K562 (cell line): Measurements from ENCODE around the gene NRP2. TPM values are rescaled to one million over a fixed set of nuclear protein-coding genes. Genes with fewer than 3 reads are reported as not detected.

Experiments
- ATAC-seq: fragments of 200-7000 bp; cut with Tn5 transposase; 3 replicates; pipeline ENCODE4 v1.9.1; 2020; ENCODE audit warnings: moderate library complexity
- BruUV-seq: library from RNA; stranded (reverse); fragments of 400-500 nt; replicated peaks from 2 replicates; lab custom pipeline; 2021; lab: Mats Ljungman, UMichigan
- CTCF ChIA-PET: fragments of 300-600 bp; formaldehyde crosslinking; extraction: SDS; loops from one replicate; lab custom pipeline; 2021; ENCODE audit warnings: low intra/inter-chr PET ratio; lab: Yijun Ruan, JAX
- POLR2A ChIA-PET: fragments of 300-600, 350-650 bp; sonication (Branson Sonifier 250); formaldehyde crosslinking; extraction: SDS; loops from one replicate; lab custom pipeline; 2021; ENCODE audit warnings: antibody characterized with exemption, inconsistent platforms; lab: Yijun Ruan, JAX
- DNase-seq, 4 experiments: peaks; one replicate each; pipeline versions ENCODE4 v3.0.0 to v3.0.0-alpha.2; 2011 to 2018; ENCODE audit warnings: low spot score in 3 of 4, mixed read lengths in 3 of 4; ENCODE audit errors: extremely low read depth in 1 of 4
- FAIRE-seq: peaks from 2 replicates; lab custom pipeline; 2011; peaks lifted over from hg19 to GRCh38; lab: Jason Lieb, UNC
- H2AFZ ChIP-seq: 2 replicates; pipeline ENCODE4 v1.6.0; 2011; ENCODE audit warnings: low read depth, low read length, control low read depth, inconsistent platforms
- H3K27ac ChIP-seq: fragments of 200-600 bp; 3 replicates; pipeline ENCODE4 v1.8.0; 2011; ENCODE audit warnings: low read depth, mild to moderate bottlenecking, control low read depth, inconsistent platforms, low read length, moderate library complexity, mixed read lengths; ENCODE audit errors: extremely low read depth
- H3K27me3 ChIP-seq, 2 experiments: fragments of 300-600 bp in 1 of 2; 2 replicates in 1 of 2; 3 replicates in 1 of 2; pipeline versions ENCODE4 v1.6.0 to v1.8.0; 2011; ENCODE audit warnings: inconsistent platforms in 2 of 2, low read length in 2 of 2, mild to moderate bottlenecking in 1 of 2, mixed read lengths in 1 of 2, moderate library complexity in 1 of 2; ENCODE audit not compliant: control insufficient read depth in 2 of 2, insufficient read depth in 2 of 2
- H3K36me3 ChIP-seq: fragments of 300-600 bp; 3 replicates; pipeline ENCODE4 v1.8.0; 2011; ENCODE audit warnings: mild to moderate bottlenecking, low read length, inconsistent platforms; ENCODE audit not compliant: control insufficient read depth, insufficient read depth
- H3K4me1 ChIP-seq, 2 experiments: fragments of 200-600 bp in 1 of 2; replicated peaks in 1 of 2; 2 replicates in 1 of 2; 3 replicates in 1 of 2; pipeline versions ENCODE4 v1.5.1 to v1.8.0; 2011; ENCODE audit warnings: inconsistent platforms in 2 of 2, low read length in 2 of 2, mild to moderate bottlenecking in 1 of 2, mixed read lengths in 1 of 2, moderate library complexity in 1 of 2; ENCODE audit not compliant: control insufficient read depth in 2 of 2, insufficient read depth in 2 of 2
- H3K4me2 ChIP-seq: 2 replicates; pipeline ENCODE4 v1.6.1; 2011; ENCODE audit warnings: low read length, control low read depth, inconsistent platforms, mixed read lengths; ENCODE audit not compliant: insufficient read depth
- H3K4me3 ChIP-seq: fragments of 200-600 bp; sonication (generic), shearing (Covaris generic); 2 replicates; pipeline ENCODE4 v1.5.1; 2016; ENCODE audit warnings: control low read depth, inconsistent platforms
- H3K79me2 ChIP-seq: fragments of 200-600 bp; 3 replicates; pipeline ENCODE4 v1.8.0; 2011; ENCODE audit warnings: low read length, inconsistent platforms; ENCODE audit not compliant: control insufficient read depth, insufficient read depth
- H3K9ac ChIP-seq, 2 experiments: 2 replicates each; pipeline versions ENCODE4 v1.6.0 to v1.6.1; 2011; ENCODE audit warnings: low read depth in 2 of 2, low read length in 2 of 2, control low read depth in 1 of 2, inconsistent platforms in 1 of 2, mild to moderate bottlenecking in 1 of 2, mixed read lengths in 1 of 2; ENCODE audit not compliant: insufficient read depth in 1 of 2
- H3K9me1 ChIP-seq: one replicate; pipeline ENCODE4 v1.6.0; 2011; ENCODE audit warnings: inconsistent platforms, mild to moderate bottlenecking, low read length, moderate library complexity; ENCODE audit not compliant: control insufficient read depth, insufficient read depth
- H3K9me3 ChIP-seq: replicated peaks from 2 replicates; pipeline ENCODE4 v1.5.1; 2011; ENCODE audit warnings: low read depth, low read length, inconsistent platforms; ENCODE audit not compliant: control insufficient read depth, insufficient read depth
- H4K20me1 ChIP-seq: replicated peaks from 2 replicates; pipeline ENCODE4 v1.6.1; 2011; ENCODE audit warnings: low read length, inconsistent platforms, mixed read lengths; ENCODE audit not compliant: control insufficient read depth, insufficient read depth
- CGGBP1 ChIP-seq: fragments of 250-450 bp; sonication (Bioruptor Pico); IDR thresholded peaks from 2 replicates; pipeline ENCODE4 v1.9.0; 2021; ENCODE audit warnings: mild to moderate bottlenecking
- DIDO1 ChIP-seq: fragments of 450-650 bp; IDR thresholded peaks from 2 replicates; pipeline ENCODE4 v1.6.1; 2016; ENCODE audit warnings: low read depth, missing biosample characterization, missing genetic modification characterization
- EHMT2 ChIP-seq: fragments of 450-650 bp; IDR thresholded peaks from 2 replicates; pipeline ENCODE4 v1.6.1; 2018; ENCODE audit warnings: antibody characterized with exemption
- FOXK2 ChIP-seq, 2 experiments: fragments of 450-650 bp; IDR thresholded peaks in 1 of 2; conservative IDR thresholded peaks in 1 of 2; 2 replicates each; pipeline ENCODE4 v1.6.1; 2016; ENCODE audit warnings: low read depth in 2 of 2, mild to moderate bottlenecking in 1 of 2
- HNRNPH1 ChIP-seq: fragments of 200-400 bp; formaldehyde crosslinking; optimal IDR thresholded peaks from 2 replicates; pipeline ENCODE3; 2017; ENCODE audit warnings: low read depth, mild to moderate bottlenecking, low read length, moderate library complexity
- KAT7 ChIP-seq: sonication (generic); formaldehyde crosslinking; IDR thresholded peaks from 2 replicates; pipeline ENCODE4 v1.8.0; 2022; ENCODE audit warnings: missing genetic modification reagents, mild to moderate bottlenecking, borderline replicate concordance
- NEUROD1 ChIP-seq: fragments of 150-350 bp; IDR thresholded peaks from 2 replicates; pipeline ENCODE4 v1.6.1; 2014; ENCODE audit warnings: borderline replicate concordance, low read length, low read depth; ENCODE audit not compliant: partially characterized antibody
- NFIC ChIP-seq: fragments of 450-650 bp; IDR thresholded peaks from 2 replicates; pipeline ENCODE4 v1.6.1; 2017; ENCODE audit warnings: mild to moderate bottlenecking, inconsistent platforms
- NRF1 ChIP-seq, 2 experiments: fragments of 450-650 bp; IDR thresholded peaks in 1 of 2; conservative IDR thresholded peaks in 1 of 2; 2 replicates each; pipeline ENCODE4 v1.6.1; 2014; ENCODE audit warnings: mild to moderate bottlenecking in 2 of 2
- PRMT5 ChIP-seq: sonication (generic); formaldehyde crosslinking; IDR thresholded peaks from 2 replicates; pipeline ENCODE4 v1.5.0; 2020; ENCODE audit warnings: missing genetic modification reagents
- RBM14 ChIP-seq: fragments of 200-400 bp; formaldehyde crosslinking; IDR thresholded peaks from 2 replicates; pipeline ENCODE4 v1.6.1; 2018; ENCODE audit warnings: low read depth, mild to moderate bottlenecking, low read length, moderate library complexity, borderline replicate concordance; ENCODE audit not compliant: insufficient read depth
- TEAD1 ChIP-seq, 2 experiments: fragments of 450-650 bp in 1 of 2; sonication (generic) in 1 of 2; formaldehyde crosslinking; IDR thresholded peaks; 2 replicates each; pipeline versions ENCODE4 v1.4.0 to v1.8.0; 2020 to 2022; ENCODE audit warnings: mild to moderate bottlenecking in 2 of 2, missing genetic modification reagents in 1 of 2
- WGBS: fragments of 100-300 bp; shearing (Covaris generic); methylation state at CpG from one replicate; pipeline ENCODE4 v1.1.6; 2016; ENCODE audit warnings: low coverage, mixed read lengths; ENCODE audit not compliant: insufficient coverage; ENCODE audit errors: missing lambda C conversion rate; 5-methylcytosine and 5-hydroxymethylcytosine counted together
- in situ Hi-C: fragments of 300-500 bp; cut with MboI; formaldehyde crosslinking; loops from 4 replicates; pipeline ENCODE4 v1.15.0; 2018; ENCODE audit warnings: inconsistent platforms, mixed read lengths
- intact Hi-C: fragments of 100-400 bp; cut with micrococcal nuclease; formaldehyde crosslinking; loops from 2 replicates; pipeline ENCODE4 v1.14.2; 2022
- polyA plus RNA-seq, 8 experiments: library from polyadenylated mRNA; depleted of rRNA in 4 of 8; stranded (reverse) in 5 of 8; unstranded in 3 of 8; fragments of >200 nt; fragmentation: Nextera tagmentation in 2 of 8; fragmentation: Illumina TruSeq in 1 of 8; extraction: Ambion mirVana in 2 of 8; extraction: Trizol in 1 of 8; gene quantifications; 2 replicates each; pipeline versions ENCODE4 v1.2.1 to v1.2.3, GENCODE V29; 2011 to 2014; ENCODE audit warnings: inconsistent platforms in 1 of 8, missing spikeins in 1 of 8
- total RNA-seq, 7 experiments: library from RNA; depleted of rRNA in 6 of 7; stranded (reverse); fragments of >200 nt in 6 of 7; fragmentation: Illumina TruSeq in 2 of 7; extraction: Trizol in 2 of 7; gene quantifications; 2 replicates each; pipeline versions ENCODE4 v1.2.1 to v1.2.3, GENCODE V29; 2011 to 2021; ENCODE audit warnings: low replicate concordance in 1 of 7

NRP2 gene
- total and polyA plus RNA-seq, 9 of the 15 experiments (the other 6 are each of a cell fraction or from before 2014, with no cell fraction given) = 0.05 to 0.31 (median 0.15) TPM; not detected in 5

GRCh38 chr2:205712508-205712907, 30.2 kb downstream of the NRP2 start (continued):
- TF ChIP-seq NEUROD1 (no peak), FOXK2 (conservative IDR thresholded peaks at IDR 0.05 in 1 of 2, IDR thresholded peaks at IDR 0.05 in 1 of 2; ENCODE audit: low read depth in 2 of 2) (no peak), KAT7 (no peak), TEAD1 (CRISPR knock-in tag; IDR thresholded peaks at IDR 0.05) (no peak), DIDO1 (no peak), NRF1 (conservative IDR thresholded peaks at IDR 0.05 in 1 of 2, IDR thresholded peaks at IDR 0.05 in 1 of 2) (no peak), EHMT2 (no peak), RBM14 (no peak), CGGBP1 (CRISPR knock-in tag) (no peak), HNRNPH1 (no peak)

- no peak for TF ChIP-seq PRMT5 (CRISPR knock-in tag)
- TF ChIP-seq NFIC = peak; percentile 53
- ChIA-PET POLR2A (interaction anchor here (0.6 kb wide), 1 partner anchor 11 kb away, joined by 3 read pairs; no protein-coding TSS in a partner anchor), CTCF (no interaction called here)
- WGBS = 15% methylated on average over 1 of the region's 1 CpG
- in situ Hi-C loops (no loop called here), intact Hi-C loops (no loop called here)
- Histone ChIP-seq H2AFZ (no peak overlapping the region), H3K4me2 (no peak overlapping the region), H3K27ac (no peak overlapping the region), H3K4me3 (no peak overlapping the region), H3K4me1 (no peaks in the 10 kb centered on the region; a peak in 1 of 5 replicates), H3K36me3 (no peaks in the 10 kb centered on the region), H3K9ac (no peak overlapping the region), H3K9me3 (no peaks in the 10 kb centered on the region), H3K9me1 (no peaks in the 10 kb centered on the region), H4K20me1 (no peaks in the 10 kb centered on the region), H3K79me2 (no peaks in the 10 kb centered on the region), H3K27me3 (peaks cover 0 to 17% of the 10 kb centered on the region in 2 experiments; a peak in 2 of 5 replicates)
- DNase-seq (no peak), ATAC-seq (no peak), FAIRE-seq (no peak)
- no TSS peak for BruUV-seq
Observed at GRCh38 chr2:205713086-205713485, 30.8 kb downstream of the NRP2 start.
